GM19023 (cell line): ENCODE data around the gene CACNA2D2.

Experiments
- ATAC-seq: cut with Tn5 transposase; IDR thresholded peaks from one replicate; pipeline ENCODE4 v1.9.1; 2021; ENCODE audit warnings: mild to moderate bottlenecking, moderate library complexity; ENCODE audit not compliant: unreplicated experiment

Gene CACNA2D2

DNA sequence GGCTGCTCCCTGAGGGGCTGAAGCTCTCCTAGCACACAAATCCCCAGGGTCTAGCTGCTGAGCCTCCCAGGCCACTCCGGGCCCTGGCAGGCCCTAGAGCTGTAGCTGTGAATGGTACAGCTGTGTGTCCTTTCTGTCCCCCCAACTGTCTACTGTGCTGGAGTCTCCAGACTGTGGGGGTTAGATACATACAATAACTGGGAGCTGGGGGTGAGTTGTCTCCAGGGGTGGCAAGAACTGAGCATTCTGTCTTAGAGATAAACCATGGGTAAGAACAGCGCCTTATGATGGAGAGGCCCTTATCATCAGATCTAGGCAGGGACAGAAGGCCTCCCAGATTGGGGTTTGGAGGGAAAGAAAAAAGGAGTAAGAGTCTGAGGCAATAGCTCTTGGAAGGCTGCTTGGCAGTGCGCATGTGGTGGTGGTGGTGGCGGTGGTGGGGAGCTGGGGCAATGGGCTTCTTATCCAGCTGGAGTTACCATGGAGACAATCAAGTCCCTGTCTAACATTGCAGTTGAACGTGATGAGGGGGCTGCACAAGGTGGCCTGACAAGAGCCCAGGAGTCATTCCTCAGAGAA lies 149.2 kb downstream of the CACNA2D2 start:
- no peak for ATAC-seq

DNA sequence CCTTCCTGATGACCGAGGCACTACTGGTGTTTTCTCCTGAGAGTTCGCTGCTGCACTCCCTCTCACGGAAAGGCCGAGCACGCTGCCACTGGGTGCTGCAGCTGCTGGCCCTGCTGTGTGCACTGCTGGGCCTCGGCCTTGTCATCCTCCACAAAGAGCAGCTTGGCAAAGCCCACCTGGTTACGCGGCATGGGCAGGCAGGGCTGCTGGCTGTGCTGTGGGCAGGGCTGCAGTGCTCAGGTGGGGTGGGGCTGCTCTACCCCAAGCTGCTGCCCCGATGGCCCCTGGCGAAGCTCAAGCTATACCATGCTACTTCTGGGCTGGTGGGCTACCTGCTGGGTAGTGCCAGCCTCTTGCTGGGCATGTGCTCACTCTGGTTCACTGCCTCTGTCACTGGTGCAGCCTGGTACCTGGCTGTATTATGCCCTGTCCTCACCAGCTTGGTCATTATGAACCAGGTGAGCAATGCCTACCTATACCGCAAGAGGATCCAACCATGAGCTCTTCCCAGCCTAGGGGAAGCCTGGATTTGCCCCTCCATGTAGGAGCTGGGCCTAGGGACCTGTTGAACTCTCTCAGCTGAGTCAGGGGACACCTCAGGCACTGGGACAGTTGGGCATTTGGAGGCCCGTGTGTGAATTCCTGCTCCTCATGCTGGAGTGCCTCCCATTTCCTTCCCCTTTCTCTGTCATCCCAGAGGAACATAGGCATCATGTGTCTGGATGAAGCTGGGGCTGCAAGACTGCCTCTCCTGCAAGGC lies 150.0 kb downstream of the CACNA2D2 start:
- ATAC-seq: no peak

- ATAC-seq: no peak
Observed at GRCh38 chr3:50352781-50353180, 150.7 kb downstream of the CACNA2D2 start.

DNA sequence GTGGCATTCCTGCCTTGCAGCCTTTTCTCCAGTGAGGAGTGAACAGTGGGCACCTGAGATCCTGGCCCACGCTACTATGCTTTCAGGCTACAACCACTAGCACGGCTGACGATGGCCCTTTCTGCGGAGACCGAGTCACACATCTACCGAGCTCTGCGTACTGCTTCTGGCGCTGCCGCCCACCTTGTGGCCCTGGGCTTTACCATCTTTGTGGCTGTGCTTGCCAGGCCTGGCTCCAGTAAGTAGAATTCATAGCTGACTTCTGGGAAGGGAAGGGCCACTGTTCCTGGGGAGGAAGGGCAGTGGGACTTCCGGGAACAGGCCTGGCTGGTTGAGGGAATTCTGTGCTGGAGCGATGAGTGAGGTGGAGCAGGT lies 152.1 kb downstream of the CACNA2D2 start:
- ATAC-seq: no peak

DNA sequence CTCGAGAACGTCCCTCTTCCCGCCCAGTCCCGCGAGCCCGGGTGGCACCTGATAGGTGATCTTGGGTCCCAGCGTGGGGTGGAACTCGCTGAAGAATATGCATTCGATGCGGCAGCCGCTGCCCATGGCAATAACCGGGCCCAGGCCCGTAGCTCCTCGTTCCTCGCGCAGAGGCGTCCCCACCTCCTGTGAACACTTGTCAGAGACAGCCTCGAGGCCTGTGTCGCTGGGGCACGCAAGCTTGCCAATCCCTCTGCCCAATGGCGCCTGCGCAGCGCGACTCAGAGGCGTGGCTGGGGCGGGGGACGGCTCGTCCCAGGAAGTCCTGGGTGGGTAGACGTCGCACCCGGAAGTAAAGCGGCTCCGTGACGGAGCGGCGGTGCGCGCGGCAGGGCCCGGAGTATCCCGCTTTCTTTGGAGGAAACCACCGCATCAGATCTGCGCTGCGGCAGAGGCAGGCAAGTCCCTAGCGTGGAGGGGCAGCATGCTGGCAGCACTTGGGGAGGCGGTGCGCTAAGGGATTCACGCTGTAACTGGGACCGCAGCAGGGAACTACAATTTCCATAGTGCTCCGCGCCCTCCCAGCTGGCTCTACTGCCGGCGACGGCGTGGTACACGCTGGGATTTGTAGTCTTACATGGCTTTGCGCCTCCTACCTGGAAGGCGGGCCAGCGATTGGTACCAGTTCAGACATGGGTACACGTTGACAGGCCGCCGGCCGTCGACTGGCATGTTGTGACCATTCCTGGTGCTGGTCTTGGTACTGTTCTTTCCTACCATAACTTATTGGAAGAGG lies 152.7 kb downstream of the CACNA2D2 start, which contains the start of the genes CYB561D2 and NPRL2:
CYB561D2 (plus strand) TSS at position 336 of the 796 bp plus-strand sequence. CDS start 572 bp downstream, outside the sequence.
NPRL2 (minus strand) TSS at position 249 of the 796 bp plus-strand sequence; CDS start at position 126, 123 bp downstream.
- peak; percentile 83 for ATAC-seq

DNA sequence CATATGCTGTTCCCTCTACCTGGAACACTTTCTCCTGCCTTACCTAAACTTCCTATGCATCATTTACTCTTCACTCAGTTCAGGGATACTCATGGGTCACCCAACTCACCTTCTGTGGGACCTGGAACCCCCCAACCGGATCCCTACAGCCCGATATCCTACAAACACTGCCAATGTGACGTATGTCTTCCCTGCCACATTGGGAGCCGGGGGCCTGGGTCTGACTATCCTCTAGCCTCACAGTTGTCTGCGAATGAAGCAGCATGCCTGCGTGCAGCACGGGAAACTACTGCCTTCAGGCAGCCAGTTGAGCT lies 153.3 kb downstream of the CACNA2D2 start:
- ATAC-seq: no peak

- no peak for ATAC-seq
Observed at GRCh38 chr3:50347187-50347813, 156.1 kb downstream of the CACNA2D2 start.

GRCh38 chr3:50345586-50346234 lies 157.7 kb downstream of the CACNA2D2 start, which contains the start of gene ZMYND10:
ZMYND10 (minus strand) TSS chr3:50345732; CDS start chr3:50345579, 153 bp downstream.
- no peak for ATAC-seq

DNA sequence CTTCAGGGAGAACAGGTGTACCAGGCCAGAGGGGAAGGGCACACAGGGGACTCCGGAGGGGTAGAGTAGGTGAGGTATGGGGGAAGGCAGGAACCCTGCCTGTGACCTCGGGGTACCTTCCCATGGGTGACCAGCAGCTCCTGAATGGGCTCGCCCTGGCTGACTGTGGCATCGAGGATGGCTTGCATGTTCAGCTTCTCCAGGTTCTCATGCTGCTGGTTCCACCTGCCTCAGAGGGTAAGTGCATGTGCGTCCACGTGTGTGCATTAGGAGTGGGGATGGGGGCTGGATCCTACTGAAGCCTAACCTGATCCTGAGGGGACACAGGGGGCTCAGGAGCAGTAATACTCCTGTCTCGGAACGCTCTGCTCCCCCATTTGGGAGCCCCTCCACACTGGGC lies 158.4 kb downstream of the CACNA2D2 start:
- no peak for ATAC-seq

GRCh38 chr3:50342813-50343633 lies 160.4 kb downstream of the CACNA2D2 start:
- ATAC-seq: no peak

- no peak for ATAC-seq
Observed at GRCh38 chr3:50341996-50342650, 161.3 kb downstream of the CACNA2D2 start.

- no peak for ATAC-seq
Observed at GRCh38 chr3:50341537-50341936, 161.9 kb downstream of the CACNA2D2 start.

DNA sequence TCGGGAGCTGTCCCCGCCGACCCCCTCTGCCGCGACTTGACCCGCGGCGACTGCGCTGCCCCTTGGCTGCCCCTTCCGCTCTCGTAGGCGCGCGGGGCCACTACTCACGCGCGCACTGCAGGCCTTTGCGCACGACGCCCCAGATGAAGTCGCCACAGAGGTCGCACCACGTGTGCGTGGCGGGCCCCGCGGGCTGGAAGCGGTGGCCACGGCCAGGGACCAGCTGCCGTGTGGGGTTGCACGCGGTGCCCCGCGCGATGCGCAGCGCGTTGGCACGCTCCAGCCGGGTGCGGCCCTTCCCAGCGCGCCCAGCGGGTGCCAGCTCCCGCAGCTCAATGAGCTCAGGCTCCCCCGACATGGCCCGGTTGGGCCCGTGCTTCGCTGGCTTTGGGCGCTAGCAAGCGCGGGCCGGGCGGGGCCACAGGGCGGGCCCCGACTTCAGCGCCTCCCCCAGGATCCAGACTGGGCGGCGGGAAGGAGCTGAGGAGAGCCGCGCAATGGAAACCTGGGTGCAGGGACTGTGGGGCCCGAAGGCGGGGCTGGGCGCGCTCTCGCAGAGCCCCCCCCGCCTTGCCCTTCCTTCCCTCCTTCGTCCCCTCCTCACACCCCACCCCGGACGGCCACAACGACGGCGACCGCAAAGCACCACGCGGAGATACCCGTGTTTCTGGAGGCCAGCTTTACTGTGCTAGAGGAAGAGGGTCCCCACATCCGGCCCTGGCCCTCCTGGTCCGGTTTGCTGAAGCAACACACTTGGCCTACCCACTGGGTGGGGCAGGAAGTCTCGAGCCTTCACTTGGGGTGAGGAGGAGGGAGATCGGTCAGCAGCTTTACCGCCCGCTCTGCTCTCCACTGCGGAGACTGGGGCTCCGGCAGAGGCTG lies 162.7 kb downstream of the CACNA2D2 start, which contains the start of gene RASSF1:
RASSF1 (minus strand) TSS at position 389 of the 882 bp plus-strand sequence; CDS start at position 358, 31 bp downstream.
- ATAC-seq: no peak

DNA sequence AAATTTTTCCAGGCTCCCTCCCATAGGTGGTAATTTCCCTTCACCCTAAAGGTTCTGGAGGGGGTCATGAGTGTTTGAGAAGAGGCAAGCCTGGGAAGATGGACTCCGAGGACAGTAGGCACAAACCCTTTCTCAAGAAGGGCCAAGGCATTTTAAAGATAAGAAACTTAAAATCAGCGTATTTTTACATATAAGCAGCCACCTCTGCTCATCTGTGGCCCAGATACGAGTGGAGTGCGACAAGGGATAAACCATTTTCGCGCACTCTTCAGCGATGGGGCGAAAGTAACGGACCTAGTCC lies 163.3 kb downstream of the CACNA2D2 start:
- no peak for ATAC-seq

- no peak for ATAC-seq
Observed at GRCh38 chr3:50339485-50340146, 163.8 kb downstream of the CACNA2D2 start.

GRCh38 chr3:50338965-50339364 lies 164.5 kb downstream of the CACNA2D2 start:
- no peak for ATAC-seq

- ATAC-seq: peak; percentile 74
Observed at GRCh38 chr3:50337175-50337861, 166.1 kb downstream of the CACNA2D2 start.
